ENCODE data around the gene FGF18. TPM values are rescaled to one million over a fixed set of nuclear protein-coding genes. Genes with fewer than 3 reads are reported as not detected.
"Not testable (repeated sequence)": the region's sequence is repeated elsewhere in the genome, so short reads cannot be mapped to it uniquely, and the experiment has no call there.

Gene FGF18
- total and polyA plus RNA-seq, 4 donors = 1.8 to 3.4 (median 2.5) TPM

DNA sequence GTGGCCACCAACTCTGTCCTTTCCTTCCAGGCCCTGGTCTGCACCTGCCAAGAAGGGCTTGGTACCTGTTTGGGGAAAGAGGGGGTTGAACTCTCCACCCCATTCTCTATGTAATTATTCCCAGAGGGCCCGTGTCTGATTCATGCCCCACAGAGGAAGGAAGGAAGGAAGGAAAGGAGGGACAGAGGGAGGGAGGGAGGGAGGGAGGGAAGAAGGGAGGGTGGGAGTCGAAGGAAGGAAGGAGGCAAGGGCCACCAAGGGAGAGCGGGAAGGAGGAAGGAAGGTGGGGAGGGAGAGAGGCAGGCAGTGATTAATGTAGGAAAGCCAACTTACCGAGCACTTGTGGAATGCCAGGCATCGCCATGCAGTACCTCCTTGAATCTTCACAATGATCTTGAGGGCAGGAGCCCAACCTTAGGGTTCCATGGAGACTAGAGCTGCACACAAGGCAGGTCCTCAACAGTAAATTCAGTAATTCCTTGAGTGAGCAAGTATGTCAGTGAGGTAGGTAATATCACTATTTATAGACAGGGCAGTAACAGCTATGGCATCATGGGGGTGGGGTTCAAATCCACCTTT is 75.8 kb downstream of the FGF18 start:
- Histone ChIP-seq H3K4me3 (no peak overlapping the region), H3K36me3 (ENCODE audit: control insufficient read depth in 4 of 4, insufficient read depth in 4 of 4, low read length in 4 of 4) (no peaks in the 10 kb centered on the region), H3K9me3 (ENCODE audit: control insufficient read depth in 4 of 4, insufficient read depth in 3 of 4, low read length in 3 of 4) (peaks cover 0 to 5% (median 0%) of the 10 kb centered on the region in 4 donors), H3K27ac (ENCODE audit: low read depth in 1 of 2, low read length in 1 of 2) (peak overlapping the region; percentile 21 to 74), H3K4me1 (ENCODE audit: control insufficient read depth in 5 of 5, insufficient read depth in 5 of 5, low read length in 5 of 5) (peaks cover 5 to 19% (median 16%) of the 10 kb centered on the region in 5 donors), H3K27me3 (ENCODE audit: control insufficient read depth in 3 of 3, insufficient read depth in 3 of 3, low read length in 2 of 3) (no peaks in the 10 kb centered on the region), H3K9ac (ENCODE audit: insufficient read depth in 1 of 2, low read length in 2 of 2) (no peak overlapping the region)
- 37 to 43% methylated on average over 5 of the region's 5 CpGs for WGBS, 2 donors
- ATAC-seq (ENCODE audit: insufficient read depth, low FRiP score) (no peak), DNase-seq (no peak)
- TF ChIP-seq, protein P1, sequence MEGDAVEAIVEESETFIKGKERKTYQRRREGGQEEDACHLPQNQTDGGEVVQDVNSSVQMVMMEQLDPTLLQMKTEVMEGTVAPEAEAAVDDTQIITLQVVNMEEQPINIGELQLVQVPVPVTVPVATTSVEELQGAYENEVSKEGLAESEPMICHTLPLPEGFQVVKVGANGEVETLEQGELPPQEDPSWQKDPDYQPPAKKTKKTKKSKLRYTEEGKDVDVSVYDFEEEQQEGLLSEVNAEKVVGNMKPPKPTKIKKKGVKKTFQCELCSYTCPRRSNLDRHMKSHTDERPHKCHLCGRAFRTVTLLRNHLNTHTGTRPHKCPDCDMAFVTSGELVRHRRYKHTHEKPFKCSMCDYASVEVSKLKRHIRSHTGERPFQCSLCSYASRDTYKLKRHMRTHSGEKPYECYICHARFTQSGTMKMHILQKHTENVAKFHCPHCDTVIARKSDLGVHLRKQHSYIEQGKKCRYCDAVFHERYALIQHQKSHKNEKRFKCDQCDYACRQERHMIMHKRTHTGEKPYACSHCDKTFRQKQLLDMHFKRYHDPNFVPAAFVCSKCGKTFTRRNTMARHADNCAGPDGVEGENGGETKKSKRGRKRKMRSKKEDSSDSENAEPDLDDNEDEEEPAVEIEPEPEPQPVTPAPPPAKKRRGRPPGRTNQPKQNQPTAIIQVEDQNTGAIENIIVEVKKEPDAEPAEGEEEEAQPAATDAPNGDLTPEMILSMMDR (IDR thresholded peaks at IDR 0.05; ENCODE audit: control extremely low read depth, extremely low read depth) = no peak

DNA sequence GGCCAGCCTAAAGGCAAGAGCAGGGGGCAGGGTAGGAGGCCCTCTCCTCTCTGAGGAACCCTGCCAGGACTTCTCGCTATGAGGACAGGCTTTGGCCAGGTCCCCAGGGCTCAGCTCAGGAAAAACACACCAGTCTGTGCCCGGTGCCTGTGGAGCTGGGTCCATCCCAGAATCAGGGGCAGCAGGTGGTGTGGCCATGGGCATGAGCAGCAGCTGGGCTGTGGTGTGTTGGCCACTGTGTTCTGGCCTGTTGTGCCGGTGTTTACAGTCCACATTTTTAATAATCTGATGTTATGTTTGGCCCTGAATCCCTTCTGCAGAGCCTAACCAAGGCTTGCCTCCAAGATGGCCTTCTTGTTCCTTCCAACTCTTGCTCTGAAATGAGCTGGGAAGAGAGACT is 77.0 kb downstream of the FGF18 start:
- Histone ChIP-seq H3K4me1 (ENCODE audit: control insufficient read depth in 5 of 5, insufficient read depth in 5 of 5, low read length in 5 of 5) (peaks cover 5 to 19% (median 16%) of the 10 kb centered on the region in 5 donors), H3K27ac (ENCODE audit: low read depth in 1 of 2, low read length in 1 of 2) (no peak overlapping the region), H3K9me3 (ENCODE audit: control insufficient read depth in 4 of 4, insufficient read depth in 3 of 4, low read length in 3 of 4) (peaks cover 0 to 5% (median 0%) of the 10 kb centered on the region in 4 donors), H3K4me3 (no peak overlapping the region), H3K36me3 (ENCODE audit: control insufficient read depth in 4 of 4, insufficient read depth in 4 of 4, low read length in 4 of 4) (no peaks in the 10 kb centered on the region), H3K9ac (ENCODE audit: insufficient read depth in 1 of 2, low read length in 2 of 2) (no peak overlapping the region), H3K27me3 (ENCODE audit: control insufficient read depth in 3 of 3, insufficient read depth in 3 of 3, low read length in 2 of 3) (no peaks in the 10 kb centered on the region)
- TF ChIP-seq, protein P1 (IDR thresholded peaks at IDR 0.05; ENCODE audit: control extremely low read depth, extremely low read depth) = no peak
- DNase-seq (no peak), ATAC-seq (ENCODE audit: insufficient read depth, low FRiP score) (no peak)
- 80 to 86% methylated on average over 3 of the region's 3 CpGs for WGBS, 2 donors

DNA sequence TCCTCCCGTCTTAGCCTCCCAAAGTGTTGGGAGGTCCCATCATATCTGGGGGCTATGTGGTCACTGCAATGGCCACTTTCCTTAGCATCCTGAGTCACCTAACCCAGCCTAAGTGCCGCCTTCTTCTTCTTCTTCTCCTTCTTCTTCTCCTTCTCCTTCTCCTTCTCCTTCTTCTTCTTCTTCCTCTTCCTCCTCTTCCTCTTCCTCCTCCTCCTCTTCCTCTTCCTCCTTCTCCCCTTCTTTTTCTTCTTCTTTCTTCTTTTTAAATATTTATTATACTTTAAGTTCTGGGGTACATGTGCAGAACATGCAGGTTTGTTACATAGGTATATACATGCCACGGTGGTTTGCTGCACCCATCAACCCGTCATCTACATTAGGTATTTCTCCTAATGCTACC is 78.0 kb downstream of the FGF18 start:
- H3K4me3 ChIP-seq; ATAC-seq (ENCODE audit: insufficient read depth, low FRiP score); DNase-seq; H3K27ac ChIP-seq (ENCODE audit: low read depth in 1 of 2, low read length in 1 of 2); H3K9me3 ChIP-seq (ENCODE audit: control insufficient read depth in 4 of 4, insufficient read depth in 3 of 4, low read length in 3 of 4); H3K9ac ChIP-seq (ENCODE audit: insufficient read depth in 1 of 2, low read length in 2 of 2); H3K36me3 ChIP-seq (ENCODE audit: control insufficient read depth in 4 of 4, insufficient read depth in 4 of 4, low read length in 4 of 4); H3K27me3 ChIP-seq (ENCODE audit: control insufficient read depth in 3 of 3, insufficient read depth in 3 of 3, low read length in 2 of 3): not testable (repeated sequence)
- WGBS, 2 donors = 80 to 95% methylated on average over 4 of the region's 4 CpGs
- peaks cover 5 to 19% (median 16%) of the 10 kb centered on the region in 5 donors for H3K4me1 ChIP-seq (ENCODE audit: control insufficient read depth in 5 of 5, insufficient read depth in 5 of 5, low read length in 5 of 5)

DNA sequence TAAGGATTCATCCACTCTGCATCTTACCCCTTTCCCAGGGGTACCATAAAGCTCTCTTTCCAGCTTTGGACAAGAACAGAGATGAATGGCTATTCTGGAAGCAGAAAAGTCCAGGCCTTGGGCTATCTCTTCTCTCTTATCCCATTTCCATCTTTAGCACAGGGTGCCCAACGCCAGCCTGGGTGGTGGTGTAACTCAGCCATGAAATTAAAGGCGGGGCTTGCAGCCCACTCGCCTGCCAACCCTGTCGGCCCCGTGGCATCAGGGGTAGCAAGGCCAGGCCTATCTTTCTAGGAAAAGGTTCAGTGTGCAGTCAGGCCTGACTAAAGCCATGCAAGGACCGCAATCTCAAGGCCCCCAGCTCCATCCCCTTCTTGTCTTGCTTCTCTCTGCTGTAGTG is 78.7 kb downstream of the FGF18 start:
- Histone ChIP-seq H3K36me3 (ENCODE audit: control insufficient read depth in 4 of 4, insufficient read depth in 4 of 4, low read length in 4 of 4) (no peaks in the 10 kb centered on the region), H3K9ac (ENCODE audit: insufficient read depth in 1 of 2, low read length in 2 of 2) (no peak overlapping the region), H3K4me1 (ENCODE audit: control insufficient read depth in 5 of 5, insufficient read depth in 5 of 5, low read length in 5 of 5) (peaks cover 5 to 19% (median 16%) of the 10 kb centered on the region in 5 donors), H3K27me3 (ENCODE audit: control insufficient read depth in 3 of 3, insufficient read depth in 3 of 3, low read length in 2 of 3) (no peaks in the 10 kb centered on the region), H3K27ac (ENCODE audit: low read depth in 1 of 2, low read length in 1 of 2) (no peak overlapping the region), H3K4me3 (no peak overlapping the region), H3K9me3 (ENCODE audit: control insufficient read depth in 4 of 4, insufficient read depth in 3 of 4, low read length in 3 of 4) (peaks cover 0 to 5% (median 0%) of the 10 kb centered on the region in 4 donors)
- 84 to 92% methylated on average over 6 of the region's 6 CpGs for WGBS, 2 donors
- DNase-seq (no peak), ATAC-seq (ENCODE audit: insufficient read depth, low FRiP score) (no peak)
- TF ChIP-seq, protein P1 (IDR thresholded peaks at IDR 0.05; ENCODE audit: control extremely low read depth, extremely low read depth) = no peak

Measured in lung (tissue), 12 donors.